GM12875 (cell line): ENCODE measurements around the gene NCOA1.

Experiments used
- H3K4me3 ChIP-seq: one replicate; pipeline ENCODE4 v1.5.1; 2011; ENCODE audit warnings: low read depth, low read length, control low read depth
- TF ChIP-seq, protein P1 (sequence below): IDR thresholded peaks from 2 replicates; pipeline ENCODE4 v1.5.1; 2011; ENCODE audit warnings: low read depth, mild to moderate bottlenecking, control low read depth, inconsistent platforms, low read length, moderate library complexity, borderline replicate concordance; ENCODE audit not compliant: insufficient read depth

Gene NCOA1

DNA sequence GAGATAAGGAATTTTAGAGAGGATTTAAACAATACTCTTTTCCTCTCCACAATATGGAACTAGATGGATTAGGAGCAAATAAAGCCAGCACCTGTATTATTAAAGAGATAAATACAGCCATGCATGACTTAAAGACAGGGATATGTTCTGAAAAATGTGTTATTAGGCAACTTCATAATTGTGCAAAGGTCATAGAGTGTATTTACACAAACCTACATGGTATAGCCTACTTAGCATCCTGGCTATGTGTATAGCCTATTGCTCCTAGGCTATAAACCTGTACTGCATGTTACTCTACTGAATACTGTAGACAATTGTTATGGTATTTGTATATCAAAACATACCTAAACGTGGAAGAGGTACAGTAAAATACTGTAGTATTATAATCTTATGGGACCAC is 249.1 kb downstream of the NCOA1 start:
- no peak overlapping the region for H3K4me3 ChIP-seq
- TF ChIP-seq, protein P1, sequence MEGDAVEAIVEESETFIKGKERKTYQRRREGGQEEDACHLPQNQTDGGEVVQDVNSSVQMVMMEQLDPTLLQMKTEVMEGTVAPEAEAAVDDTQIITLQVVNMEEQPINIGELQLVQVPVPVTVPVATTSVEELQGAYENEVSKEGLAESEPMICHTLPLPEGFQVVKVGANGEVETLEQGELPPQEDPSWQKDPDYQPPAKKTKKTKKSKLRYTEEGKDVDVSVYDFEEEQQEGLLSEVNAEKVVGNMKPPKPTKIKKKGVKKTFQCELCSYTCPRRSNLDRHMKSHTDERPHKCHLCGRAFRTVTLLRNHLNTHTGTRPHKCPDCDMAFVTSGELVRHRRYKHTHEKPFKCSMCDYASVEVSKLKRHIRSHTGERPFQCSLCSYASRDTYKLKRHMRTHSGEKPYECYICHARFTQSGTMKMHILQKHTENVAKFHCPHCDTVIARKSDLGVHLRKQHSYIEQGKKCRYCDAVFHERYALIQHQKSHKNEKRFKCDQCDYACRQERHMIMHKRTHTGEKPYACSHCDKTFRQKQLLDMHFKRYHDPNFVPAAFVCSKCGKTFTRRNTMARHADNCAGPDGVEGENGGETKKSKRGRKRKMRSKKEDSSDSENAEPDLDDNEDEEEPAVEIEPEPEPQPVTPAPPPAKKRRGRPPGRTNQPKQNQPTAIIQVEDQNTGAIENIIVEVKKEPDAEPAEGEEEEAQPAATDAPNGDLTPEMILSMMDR, result no peak

DNA sequence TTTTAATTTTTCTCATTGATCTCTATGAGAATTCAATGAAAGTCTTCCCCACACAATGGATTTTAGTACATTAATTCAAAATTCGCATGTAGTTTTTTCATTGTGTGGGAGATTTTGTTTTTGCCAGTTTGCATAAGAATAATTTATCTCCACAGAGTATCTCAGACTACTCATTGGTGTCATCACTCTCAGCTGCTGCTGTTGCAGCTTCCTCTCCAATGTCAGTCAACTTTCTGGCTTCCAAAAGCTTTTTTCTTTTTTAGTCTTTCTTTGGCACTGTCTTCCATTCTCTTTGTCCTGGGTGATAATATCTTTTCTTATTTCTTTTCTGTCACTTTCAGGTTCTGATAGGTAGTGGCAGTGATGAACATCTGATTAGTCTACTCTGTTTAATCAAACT is 251.7 kb downstream of the NCOA1 start:
- TF ChIP-seq, protein P1, result no peak

GRCh38 chr2:24743924-24744323 is 252.9 kb downstream of the NCOA1 start:
- TF ChIP-seq, protein P1, result no peak
- no peak overlapping the region for H3K4me3 ChIP-seq

More for the DNA sequence above, 251.7 kb downstream of the NCOA1 start:
- H3K4me3 ChIP-seq, result no peak overlapping the region

DNA sequence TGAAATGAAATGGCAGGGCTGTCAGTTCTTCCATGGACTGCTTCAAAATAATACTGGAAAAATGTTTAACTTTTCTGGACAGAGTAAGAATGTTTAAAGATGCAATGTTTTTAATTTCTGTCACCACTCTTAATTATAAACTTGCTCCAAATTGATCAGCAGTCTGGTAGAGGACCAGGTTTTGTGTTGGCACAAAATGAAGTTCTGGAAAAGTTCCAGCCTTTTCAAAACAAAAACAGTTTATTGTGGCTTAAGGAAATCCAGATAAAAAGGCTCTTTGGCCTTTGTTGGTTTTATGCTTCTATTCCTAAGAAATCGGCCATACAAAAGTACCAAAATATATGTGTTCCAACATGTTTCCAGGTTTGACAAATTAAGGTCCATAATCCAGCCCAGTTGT is 253.3 kb downstream of the NCOA1 start:
- TF ChIP-seq, protein P1, result no peak
- H3K4me3 ChIP-seq, result no peak overlapping the region

DNA sequence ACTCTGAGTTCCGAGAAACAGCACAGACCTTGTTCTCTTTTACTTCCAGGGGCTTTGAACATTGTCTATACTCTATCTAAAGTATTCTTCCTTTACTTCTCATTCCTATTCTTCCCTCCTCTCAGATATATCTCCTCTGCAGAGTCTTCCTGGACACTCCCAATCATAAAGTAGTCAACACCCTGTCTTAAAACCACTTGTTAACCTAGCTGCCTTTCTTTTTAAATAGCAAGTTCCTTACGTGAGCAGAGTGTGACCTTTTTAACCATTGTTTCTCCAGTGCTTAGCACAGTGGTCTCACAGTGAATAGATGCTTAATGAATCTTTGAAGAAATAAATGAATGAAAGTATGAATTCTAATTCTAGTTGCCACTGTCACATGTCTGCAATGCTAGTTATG is 254.8 kb downstream of the NCOA1 start:
- TF ChIP-seq, protein P1, result no peak
- no peak overlapping the region for H3K4me3 ChIP-seq

- TF ChIP-seq, protein P1, result no peak
- H3K4me3 ChIP-seq, result no peak overlapping the region
Measured at GRCh38 chr2:24747299-24747698, 256.2 kb downstream of the NCOA1 start.

GRCh38 chr2:24749069-24749691 is 258.1 kb downstream of the NCOA1 start:
- TF ChIP-seq, protein P1, result no peak
- no peak overlapping the region for H3K4me3 ChIP-seq
